Measurements from ENCODE around the gene TMPRSS7. TPM values are rescaled to one million over a fixed set of nuclear protein-coding genes. Genes with fewer than 3 reads are reported as not detected.

Gene TMPRSS7, protein sequence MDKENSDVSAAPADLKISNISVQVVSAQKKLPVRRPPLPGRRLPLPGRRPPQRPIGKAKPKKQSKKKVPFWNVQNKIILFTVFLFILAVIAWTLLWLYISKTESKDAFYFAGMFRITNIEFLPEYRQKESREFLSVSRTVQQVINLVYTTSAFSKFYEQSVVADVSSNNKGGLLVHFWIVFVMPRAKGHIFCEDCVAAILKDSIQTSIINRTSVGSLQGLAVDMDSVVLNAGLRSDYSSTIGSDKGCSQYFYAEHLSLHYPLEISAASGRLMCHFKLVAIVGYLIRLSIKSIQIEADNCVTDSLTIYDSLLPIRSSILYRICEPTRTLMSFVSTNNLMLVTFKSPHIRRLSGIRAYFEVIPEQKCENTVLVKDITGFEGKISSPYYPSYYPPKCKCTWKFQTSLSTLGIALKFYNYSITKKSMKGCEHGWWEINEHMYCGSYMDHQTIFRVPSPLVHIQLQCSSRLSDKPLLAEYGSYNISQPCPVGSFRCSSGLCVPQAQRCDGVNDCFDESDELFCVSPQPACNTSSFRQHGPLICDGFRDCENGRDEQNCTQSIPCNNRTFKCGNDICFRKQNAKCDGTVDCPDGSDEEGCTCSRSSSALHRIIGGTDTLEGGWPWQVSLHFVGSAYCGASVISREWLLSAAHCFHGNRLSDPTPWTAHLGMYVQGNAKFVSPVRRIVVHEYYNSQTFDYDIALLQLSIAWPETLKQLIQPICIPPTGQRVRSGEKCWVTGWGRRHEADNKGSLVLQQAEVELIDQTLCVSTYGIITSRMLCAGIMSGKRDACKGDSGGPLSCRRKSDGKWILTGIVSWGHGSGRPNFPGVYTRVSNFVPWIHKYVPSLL
- total RNA-seq: under 1 TPM in 1 of 3 donors, not detected in 2; 0.12 TPM
- long read RNA-seq, donor 1: 0 reads
- long read RNA-seq, donor 2: 0 reads

DNA sequence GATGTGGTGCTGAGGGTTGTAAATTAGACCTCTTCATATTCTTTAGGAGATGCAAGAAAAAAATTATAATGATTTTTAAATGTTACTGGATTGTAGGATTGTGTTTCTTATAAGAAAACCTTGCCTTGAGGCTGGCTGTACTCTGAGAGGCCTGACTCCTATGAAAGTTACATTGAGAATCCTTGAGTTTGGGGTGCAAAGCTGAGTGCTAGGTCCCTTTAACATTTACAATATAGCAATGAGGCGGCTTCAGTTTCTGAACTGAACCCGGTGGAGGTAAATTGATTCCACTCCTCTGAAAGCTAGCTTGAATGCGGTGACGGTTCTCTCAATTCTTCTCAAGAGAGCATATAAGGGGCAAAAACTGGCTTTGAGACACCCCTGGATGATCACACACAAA lies at the start of gene TMPRSS7:
Gene TMPRSS7, plus strand, starts transcription at position 301 of the 400 bp plus-strand sequence. CDS start 110 bp downstream, outside the sequence.
- Histone ChIP-seq H3K36me3 (ENCODE audit: low read depth) (no peaks in the 10 kb centered on the region), H3K9me3 (no peaks in the 10 kb centered on the region), H3K4me3 (no peak within 1 kb of the TSS), H3K4me1 (ENCODE audit: low read depth) (no peaks in the 10 kb centered on the region)
- TF ChIP-seq, protein P1, sequence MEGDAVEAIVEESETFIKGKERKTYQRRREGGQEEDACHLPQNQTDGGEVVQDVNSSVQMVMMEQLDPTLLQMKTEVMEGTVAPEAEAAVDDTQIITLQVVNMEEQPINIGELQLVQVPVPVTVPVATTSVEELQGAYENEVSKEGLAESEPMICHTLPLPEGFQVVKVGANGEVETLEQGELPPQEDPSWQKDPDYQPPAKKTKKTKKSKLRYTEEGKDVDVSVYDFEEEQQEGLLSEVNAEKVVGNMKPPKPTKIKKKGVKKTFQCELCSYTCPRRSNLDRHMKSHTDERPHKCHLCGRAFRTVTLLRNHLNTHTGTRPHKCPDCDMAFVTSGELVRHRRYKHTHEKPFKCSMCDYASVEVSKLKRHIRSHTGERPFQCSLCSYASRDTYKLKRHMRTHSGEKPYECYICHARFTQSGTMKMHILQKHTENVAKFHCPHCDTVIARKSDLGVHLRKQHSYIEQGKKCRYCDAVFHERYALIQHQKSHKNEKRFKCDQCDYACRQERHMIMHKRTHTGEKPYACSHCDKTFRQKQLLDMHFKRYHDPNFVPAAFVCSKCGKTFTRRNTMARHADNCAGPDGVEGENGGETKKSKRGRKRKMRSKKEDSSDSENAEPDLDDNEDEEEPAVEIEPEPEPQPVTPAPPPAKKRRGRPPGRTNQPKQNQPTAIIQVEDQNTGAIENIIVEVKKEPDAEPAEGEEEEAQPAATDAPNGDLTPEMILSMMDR (IDR thresholded peaks at IDR 0.05): no peak
- ATAC-seq (no peak), DNase-seq (no peak)
- intact Hi-C loops (cut with DNase I, micrococcal nuclease): no loop called here

DNA sequence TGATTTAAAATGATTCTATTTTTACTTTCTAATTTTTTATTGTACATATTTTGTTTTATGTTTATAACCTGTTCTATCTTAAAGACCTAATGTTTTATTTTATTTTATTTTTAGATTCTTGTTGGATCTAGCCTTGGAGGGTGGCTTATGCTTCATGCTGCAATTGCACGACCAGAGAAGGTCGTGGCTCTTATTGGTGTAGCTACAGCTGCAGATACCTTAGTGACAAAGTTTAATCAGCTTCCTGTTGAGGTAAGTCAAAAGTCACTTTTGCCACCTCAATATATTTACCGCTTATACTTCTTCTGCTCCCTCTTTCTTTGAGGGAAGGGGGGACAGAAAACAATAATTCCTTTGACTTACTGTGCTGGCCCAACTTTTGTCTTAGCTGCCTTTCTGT lies 47.7 kb upstream of the TMPRSS7 start:
- intact Hi-C loops (cut with DNase I, micrococcal nuclease): no loop called here
- ATAC-seq: no peak

DNA sequence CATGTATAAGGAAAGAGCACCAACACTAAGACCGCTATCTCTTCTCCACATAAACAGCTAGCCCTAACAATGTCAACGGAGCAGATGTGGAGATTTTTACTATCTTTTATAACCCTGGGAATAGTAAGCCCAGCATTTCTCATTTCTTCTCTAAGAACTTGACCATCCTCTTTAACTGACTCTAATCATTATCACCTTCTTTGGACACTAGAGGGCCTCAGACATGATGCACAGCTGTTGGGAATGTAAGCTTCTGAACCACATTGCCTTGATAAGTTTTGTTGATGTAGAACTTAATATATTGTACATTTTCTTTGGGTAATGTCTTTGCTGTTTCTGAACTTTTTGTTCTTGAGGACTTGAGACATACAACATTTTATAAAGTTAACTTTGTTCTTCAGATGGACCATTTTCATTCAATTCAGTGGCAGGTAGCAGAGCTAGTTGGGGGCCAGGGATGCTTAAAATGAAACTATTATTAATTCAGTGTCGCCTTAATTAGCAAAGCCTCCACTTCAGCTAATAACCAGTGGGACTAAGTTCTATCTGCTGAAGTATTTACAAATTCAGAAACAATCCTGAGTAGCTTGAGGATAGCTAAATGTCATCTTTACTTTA lies 45.4 kb upstream of the TMPRSS7 start:
- Histone ChIP-seq H3K4me3 (no peak overlapping the region), H3K9me3 (no peaks in the 10 kb centered on the region), H3K36me3 (ENCODE audit: low read depth) (no peaks in the 10 kb centered on the region), H3K4me1 (ENCODE audit: low read depth) (no peaks in the 10 kb centered on the region)
- TF ChIP-seq, protein P1 (IDR thresholded peaks at IDR 0.05): peak; percentile 53
- intact Hi-C loops (cut with DNase I, micrococcal nuclease): no loop called here
- ATAC-seq (peak; percentile 81), DNase-seq (no peak)

More for the DNA sequence above, 47.7 kb upstream of the TMPRSS7 start:
- H3K9me3 ChIP-seq: no peaks in the 10 kb centered on the region
- TF ChIP-seq, protein P1 (IDR thresholded peaks at IDR 0.05): no peak
- H3K4me3 ChIP-seq: no peak overlapping the region
- H3K4me1 ChIP-seq (ENCODE audit: low read depth): no peaks in the 10 kb centered on the region
- H3K36me3 ChIP-seq (ENCODE audit: low read depth): no peaks in the 10 kb centered on the region
- DNase-seq: no peak

DNA sequence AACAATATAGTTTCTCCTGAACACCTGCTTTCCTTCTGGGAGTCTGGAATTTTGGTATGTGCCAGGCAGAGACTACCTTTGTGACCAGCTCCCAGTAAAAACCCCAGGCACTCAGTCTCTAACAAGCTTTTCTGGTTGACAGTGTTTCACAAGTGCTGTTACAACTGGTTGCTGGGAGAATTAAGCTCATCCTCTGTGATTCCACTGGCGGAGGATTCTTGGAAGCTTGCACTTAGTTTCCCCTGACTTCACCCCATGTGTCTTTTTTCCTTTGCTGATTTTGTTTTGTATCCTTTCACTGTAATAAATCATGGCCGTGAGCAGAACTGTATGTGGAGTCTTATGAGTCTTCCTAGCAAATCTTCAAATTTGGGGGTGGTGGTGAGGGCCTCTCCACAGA lies 41.5 kb upstream of the TMPRSS7 start:
- Histone ChIP-seq H3K4me1 (ENCODE audit: low read depth) (no peaks in the 10 kb centered on the region), H3K9me3 (no peaks in the 10 kb centered on the region), H3K36me3 (ENCODE audit: low read depth) (no peaks in the 10 kb centered on the region), H3K4me3 (no peak overlapping the region)
- intact Hi-C loops (cut with DNase I, micrococcal nuclease): no loop called here
- no peak for ATAC-seq
- no peak for DNase-seq
- TF ChIP-seq, protein P1 (IDR thresholded peaks at IDR 0.05): no peak

DNA sequence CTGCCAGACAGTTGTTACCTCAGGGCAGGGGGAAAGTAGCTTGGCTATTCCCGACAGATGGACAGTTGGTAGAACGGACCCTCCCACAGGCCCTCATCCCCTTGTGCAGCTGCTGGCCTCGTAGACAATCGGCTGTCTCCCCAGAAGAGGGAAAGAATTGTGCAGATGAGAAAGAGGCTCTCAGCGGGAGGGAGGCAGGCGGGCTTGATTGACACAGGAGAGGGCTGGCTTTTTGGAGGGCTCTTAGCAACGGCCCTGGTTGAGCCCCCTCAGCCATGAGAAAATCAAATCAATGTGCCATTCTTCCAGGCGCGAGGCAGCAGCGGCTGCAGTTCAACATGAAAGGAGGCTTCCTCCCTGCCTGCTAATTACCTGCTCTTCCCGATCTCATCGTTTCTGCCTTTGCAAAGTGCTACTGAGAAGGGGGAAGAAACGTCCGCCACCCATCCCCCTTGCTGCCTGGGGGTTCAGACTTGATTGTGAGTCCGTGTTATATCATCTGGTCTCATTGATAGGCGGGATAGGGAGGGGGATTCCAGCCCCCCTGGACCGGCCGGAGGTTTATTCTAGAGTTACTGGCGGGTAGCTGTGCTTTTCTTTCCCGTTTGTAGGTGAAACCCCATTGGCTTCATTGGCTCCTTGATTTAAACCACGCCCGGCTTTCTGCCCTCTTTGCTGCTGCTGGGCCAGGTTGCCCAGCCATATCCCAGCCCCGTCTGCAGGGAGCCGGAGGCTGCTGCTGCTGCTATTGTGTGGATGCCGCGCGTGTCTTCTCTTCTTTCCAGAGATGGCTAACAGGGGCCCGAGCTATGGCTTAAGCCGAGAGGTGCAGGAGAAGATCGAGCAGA lies 35.7 kb upstream of the TMPRSS7 start, which contains the start of gene TAGLN3:
Gene TAGLN3, plus strand, starts transcription at position 287 of the 848 bp plus-strand sequence. Its CDS starts 501 bp downstream, at position 788.
- H3K4me3 ChIP-seq: no peak within 1 kb of the TSS
- no peaks in the 10 kb centered on the region for H3K36me3 ChIP-seq (ENCODE audit: low read depth)
- peak in 2 of 3 donors; percentile 29 to 35 for DNase-seq
- intact Hi-C loops (cut with DNase I, micrococcal nuclease): no loop called here
- ATAC-seq: peak; percentile 80
- H3K4me1 ChIP-seq (ENCODE audit: low read depth): no peaks in the 10 kb centered on the region
- TF ChIP-seq, protein P1 (IDR thresholded peaks at IDR 0.05): no peak
- no peaks in the 10 kb centered on the region for H3K9me3 ChIP-seq
